ENCODE measurements around the gene TRIM54.

- TF ChIP-seq, protein P1, sequence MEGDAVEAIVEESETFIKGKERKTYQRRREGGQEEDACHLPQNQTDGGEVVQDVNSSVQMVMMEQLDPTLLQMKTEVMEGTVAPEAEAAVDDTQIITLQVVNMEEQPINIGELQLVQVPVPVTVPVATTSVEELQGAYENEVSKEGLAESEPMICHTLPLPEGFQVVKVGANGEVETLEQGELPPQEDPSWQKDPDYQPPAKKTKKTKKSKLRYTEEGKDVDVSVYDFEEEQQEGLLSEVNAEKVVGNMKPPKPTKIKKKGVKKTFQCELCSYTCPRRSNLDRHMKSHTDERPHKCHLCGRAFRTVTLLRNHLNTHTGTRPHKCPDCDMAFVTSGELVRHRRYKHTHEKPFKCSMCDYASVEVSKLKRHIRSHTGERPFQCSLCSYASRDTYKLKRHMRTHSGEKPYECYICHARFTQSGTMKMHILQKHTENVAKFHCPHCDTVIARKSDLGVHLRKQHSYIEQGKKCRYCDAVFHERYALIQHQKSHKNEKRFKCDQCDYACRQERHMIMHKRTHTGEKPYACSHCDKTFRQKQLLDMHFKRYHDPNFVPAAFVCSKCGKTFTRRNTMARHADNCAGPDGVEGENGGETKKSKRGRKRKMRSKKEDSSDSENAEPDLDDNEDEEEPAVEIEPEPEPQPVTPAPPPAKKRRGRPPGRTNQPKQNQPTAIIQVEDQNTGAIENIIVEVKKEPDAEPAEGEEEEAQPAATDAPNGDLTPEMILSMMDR (conservative IDR thresholded peaks at IDR 0.05; ENCODE audit: low read length) = no peak
- no peak for TF ChIP-seq EZH2phosphoT487 (IDR thresholded peaks at IDR 0.05; ENCODE audit: borderline replicate concordance)
Observed at GRCh38 chr2:27280826-27281225, 1.4 kb upstream of the TRIM54 start.
